Embryonic facial prominence (tissue), 1 donor: ENCODE data around the gene FLNA.

Source experiments
- DNase-seq: peaks from one replicate; pipeline ENCODE4 v3.0.0-alpha.2; 2016; ENCODE audit errors: extremely low spot score

Gene FLNA

DNA sequence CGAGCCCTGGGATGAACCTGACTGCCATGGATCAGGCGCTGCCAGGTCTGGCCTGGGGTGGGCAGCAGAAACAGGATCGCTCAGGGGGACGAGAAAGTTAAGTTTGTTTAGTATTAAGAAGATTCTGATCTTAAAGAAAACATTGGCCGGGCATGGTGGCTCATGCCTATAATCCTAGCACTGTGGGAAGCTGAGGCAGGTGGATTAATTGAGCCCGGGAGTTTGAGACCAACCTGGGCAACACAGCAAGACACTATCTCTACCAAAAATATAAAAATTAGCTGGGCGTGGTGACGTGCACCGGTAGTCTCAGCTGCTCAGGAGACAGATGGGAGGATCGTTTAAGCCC is 696 bp upstream of the FLNA start:
- DNase-seq = no peak

DNA sequence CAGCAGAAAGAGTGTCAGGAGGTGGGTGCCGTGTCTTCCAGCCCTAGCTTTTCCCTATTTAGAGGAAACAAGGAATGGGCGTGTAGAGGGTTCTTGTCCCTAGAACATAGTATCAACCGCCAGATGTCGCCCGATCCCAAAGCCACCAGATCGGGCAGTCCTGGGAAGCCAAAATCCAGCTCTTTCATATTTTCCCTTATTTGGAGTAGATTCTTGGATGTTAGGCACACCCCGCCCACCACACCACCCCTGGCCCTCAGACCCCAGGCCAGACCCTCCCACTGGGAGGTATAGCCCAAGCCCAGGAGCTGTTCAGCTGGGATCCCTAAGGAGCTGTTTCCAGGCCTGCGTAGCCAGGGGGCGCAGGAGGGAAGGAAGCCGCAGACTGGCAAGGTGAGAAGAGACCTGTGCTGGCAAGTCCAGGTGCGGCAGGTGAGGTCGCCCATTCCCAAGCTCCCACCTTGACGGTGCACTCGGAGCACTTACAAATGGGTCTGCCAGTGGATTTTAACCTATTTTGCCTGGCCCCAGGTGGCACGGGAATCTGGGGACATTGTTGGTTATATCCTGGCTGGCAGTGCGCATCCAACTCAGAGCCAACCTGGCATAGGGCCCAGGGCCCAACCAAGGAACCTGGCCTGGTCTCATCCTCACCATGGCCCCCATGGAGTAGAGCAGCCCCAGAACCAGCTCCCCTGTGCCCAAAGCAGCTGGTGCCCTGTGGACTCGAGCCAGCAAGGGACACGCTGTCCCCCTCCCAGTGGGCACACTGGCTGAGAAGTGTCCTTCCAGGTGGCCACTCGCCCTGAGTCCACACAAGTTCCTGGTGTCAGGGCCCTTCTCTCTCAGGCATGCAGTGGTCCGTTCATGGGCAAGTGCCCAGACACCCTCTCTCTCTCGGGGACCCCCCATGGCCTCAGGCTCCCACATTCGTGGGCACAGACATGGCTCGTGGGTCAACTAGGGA is 811 bp downstream of the FLNA start:
- no peak for DNase-seq

DNA sequence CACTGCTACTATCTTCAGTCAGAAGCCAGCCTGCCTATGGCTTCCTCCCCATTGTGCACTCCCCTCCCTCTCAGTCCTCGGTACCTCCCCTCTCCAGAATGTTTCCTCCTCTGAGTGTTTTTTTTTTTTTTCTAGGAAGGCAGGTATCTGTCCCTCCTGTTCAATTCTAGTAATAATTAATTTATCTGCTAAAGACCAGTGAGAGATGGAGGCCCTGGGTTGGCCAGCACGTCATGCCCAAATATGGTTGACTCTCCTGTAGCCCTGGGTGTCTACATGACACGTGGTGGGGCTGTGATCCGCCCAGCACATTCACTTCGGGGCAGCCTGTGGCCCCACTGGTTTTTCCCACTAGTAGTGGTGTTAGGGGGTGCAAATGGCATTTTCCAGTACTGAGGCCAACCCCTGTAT is 1.8 kb downstream of the FLNA start:
- no peak for DNase-seq

DNA sequence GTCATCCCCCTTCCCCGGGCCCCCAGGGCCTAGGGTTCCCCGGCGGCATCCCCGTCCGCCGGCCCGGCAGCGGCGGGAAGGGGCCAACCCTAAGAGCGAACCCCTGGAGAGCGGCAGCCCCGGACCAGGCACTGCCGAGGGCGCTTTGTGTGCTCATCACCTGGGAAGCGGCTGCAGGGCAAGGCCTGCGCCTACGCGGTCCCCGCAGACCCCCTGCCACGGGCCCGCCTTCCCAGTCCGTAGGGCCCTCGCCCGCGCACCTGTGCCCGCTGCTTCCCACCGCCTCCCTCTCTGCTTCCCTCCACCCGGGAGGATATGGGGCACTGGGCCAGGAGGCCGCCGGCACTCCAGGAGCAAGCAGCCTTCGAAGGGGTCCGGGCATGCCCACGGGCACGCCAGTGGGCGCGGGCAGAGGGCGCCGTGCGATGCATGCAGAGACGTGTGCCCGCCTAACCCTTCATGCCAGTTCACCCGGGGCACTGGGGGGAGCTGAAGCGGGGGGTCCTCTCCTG is 2.6 kb downstream of the FLNA start:
- no peak for DNase-seq

DNA sequence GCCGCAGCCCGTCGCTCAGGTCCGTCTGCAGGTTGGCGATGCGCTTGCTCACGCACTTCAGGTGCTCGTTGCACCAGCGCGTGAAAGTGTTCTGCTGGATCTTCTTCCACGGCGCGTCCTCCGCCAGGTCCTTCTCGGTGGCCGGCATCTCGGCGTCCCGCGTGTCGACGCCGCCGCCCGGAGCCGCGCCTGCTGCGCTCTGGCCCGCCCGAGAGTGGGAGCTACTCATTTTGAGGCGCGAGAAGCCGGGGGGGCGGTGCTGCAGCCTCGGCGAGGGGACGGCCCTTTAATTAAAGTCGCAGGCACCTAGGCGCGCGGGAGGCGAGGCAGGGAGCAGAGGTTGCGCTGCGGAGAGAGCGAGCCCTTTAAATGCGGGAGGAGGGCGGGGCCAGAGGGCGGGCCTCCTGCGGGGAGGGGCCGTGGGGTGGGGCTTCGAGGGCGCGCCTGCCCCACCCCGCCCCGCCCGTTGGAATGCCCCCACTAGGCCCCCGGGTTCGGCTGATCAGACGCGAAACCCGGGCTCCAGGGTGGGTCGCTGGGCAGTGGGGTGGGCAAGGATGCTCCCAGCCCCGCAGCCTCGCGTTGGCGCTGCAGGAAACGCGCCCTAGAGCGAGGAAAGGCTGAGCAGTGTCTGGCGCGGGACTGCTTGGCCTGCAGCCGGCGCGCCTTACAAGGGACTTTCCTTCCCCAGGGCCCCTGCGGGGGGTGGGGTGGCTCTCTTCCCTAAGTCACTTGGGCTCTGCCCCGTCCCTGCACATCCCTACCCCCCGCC is 3.2 kb downstream of the FLNA start:
- peak; percentile 82 for DNase-seq

DNA sequence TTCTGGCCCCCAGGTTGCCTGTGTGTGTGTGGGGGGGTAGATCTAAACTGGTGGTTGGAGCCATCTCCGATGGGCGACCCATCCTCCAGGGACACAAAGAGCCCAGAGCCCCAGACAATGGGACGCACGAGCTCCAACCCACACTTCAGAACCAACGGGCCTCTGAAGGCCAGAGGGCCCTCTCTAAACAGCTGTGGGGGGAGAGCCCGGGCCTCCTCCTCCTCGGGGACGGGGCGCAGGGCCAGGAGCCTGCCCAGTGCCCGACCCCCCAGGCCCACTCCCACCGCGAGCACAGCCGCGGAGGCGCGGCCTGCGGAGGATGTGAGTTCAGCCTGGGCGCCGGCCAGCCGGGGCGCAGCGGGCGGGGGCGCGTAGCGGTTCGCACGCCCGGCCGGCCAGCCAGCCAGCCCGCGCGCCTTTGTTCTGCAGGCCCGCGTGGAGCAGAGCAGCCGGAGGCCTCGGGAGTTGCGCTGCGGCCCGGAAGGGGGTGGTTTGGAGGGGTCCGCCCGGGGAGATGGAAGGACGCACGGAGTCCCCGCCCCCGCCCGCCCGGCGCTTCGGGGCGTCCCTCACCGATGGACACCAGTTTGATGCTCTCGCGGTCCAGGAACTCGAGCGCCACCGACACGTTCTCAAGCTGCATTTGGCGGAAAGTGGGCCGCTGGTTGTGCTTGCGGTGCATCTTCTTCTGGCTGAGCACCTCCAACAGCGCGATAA is 4.0 kb downstream of the FLNA start:
- DNase-seq = no peak

DNA sequence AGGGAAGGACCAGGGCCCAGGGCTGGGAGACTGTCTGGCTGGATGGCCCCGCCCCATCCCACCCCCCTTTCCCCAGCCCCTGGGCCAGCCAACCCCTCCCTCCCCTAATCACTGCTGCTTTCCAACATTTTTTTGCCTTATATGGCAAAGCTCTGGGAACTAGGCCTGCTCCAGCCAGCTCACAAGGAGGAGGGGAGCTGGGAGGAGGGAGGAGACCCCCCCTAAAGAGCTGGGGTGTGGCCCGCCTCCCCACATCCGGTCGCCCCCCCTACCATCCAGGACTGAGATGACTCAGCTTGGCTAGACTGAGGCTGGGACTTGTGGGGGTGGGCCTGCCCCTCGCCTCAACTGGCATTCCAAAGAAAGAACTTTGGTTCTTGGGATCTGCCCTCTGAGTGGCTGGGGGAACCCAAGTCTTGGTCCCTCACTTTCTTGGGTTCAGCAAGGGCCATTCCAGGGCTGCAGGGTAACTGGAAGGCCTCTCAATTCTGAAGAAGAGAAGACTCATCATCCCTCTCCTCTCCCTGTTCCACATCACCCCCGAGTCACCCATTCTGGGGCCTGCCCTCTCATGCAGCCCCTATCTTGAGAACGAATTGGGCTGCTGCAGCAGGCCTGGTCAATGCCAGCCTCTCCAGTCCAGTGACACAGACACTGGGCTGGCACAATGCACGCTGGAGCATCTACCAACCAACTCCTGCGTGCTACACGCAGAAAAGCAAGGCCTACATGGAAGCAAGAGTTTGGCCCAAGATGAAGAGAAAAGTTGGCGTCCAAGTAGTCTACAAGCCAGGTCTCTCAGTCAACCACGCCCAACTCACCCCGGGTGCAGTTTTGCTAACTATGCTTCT is 4.8 kb downstream of the FLNA start:
- DNase-seq = peak; percentile 89

DNA sequence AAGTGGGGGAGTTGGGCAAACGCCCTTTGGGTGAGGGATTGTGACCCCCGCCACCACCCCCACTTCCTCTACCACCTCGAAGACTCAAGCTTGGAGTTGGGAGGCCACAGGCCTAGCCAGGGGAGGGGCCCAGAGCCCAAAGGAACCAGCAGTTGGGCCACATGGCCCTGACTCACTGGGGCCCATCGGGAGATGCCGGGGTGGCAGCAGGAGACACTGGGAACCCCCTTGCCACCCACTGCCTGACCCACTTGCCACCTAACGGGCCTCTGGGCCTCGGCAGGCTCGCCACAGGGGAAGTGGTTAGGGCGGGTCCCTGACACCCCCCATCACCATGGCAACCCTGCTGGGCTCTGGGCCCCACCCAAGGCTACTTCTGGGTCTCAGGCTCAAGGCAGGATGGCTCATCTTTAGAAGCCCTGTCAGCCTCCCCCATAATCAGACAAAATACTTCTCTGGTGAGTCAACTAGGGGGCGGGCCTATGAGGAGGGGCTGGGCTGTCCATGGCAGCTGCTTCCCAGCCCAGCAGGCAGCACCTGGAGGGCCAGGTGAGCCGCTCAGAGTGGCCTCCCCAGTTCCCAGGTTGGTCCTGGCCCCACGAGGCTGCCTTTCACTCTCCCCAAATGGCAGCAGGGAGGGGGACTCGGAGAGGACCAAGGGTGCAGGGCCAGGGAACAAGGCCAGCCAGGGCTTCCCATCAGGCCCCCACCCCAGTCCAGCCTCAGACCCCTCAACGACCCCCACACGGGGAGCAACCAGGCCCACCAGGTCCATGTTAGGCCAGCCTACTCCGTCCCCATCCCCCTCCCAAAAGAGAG is 5.6 kb downstream of the FLNA start:
- no peak for DNase-seq

DNA sequence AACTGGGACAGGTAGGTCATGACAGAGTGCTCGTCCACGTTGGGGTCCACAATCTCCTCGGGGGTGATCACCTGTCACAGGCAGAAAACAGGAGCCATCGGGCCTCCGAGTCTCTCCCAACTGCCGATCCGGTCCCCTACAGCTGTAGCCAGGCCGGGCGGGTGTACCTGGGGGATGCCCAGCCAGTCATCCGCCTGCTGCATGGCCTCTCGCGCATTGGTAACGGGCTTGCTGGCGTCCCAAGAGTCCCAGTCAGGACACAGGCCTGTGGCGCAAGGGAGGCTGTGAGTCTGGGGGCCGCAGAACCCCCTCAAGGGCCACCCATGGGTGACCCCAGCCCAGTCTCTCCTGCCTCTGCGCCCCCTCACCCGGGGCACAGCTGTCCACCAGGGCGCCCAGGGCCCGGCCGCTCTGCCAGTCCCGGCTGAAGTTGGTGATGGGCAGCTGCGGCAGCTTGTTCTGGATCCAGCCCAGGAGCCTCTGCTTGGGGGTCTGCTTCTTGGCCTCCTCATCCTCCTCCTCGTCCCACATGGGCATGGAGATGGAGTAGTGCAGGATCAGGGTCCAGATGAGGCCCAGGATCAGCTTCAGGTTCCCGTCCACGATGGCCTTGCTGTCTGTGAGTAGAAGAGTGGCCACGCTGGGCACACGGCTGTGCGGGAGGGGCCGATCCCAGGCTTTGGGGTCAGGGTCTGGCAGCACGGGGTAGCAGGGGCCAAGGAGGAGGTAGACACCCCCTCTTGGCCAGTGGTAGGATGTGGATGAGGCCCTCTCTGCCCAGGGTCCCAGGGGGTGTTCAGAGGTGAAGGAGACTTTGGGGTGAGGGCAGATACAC is 6.7 kb downstream of the FLNA start:
- no peak for DNase-seq

DNA sequence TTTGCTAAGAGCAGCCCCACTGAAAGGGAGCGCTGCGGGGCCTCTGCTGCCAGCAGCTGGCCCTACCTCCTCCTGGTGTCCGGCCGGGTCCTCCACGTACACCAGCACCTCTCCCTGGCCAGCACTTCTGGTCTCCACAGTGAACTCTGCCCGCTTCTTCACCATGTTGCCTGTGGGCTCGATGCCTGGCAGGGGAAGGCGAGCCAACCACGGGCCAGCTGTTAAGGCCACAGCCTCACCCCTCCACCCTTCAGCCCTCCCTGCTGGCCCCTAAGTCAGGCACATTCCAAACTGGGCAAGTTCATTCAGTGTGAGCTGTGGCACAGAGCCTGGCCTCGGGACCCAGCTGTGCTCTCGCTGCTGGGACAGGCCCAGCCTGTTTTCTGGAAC is 7.8 kb downstream of the FLNA start:
- DNase-seq = no peak

DNA sequence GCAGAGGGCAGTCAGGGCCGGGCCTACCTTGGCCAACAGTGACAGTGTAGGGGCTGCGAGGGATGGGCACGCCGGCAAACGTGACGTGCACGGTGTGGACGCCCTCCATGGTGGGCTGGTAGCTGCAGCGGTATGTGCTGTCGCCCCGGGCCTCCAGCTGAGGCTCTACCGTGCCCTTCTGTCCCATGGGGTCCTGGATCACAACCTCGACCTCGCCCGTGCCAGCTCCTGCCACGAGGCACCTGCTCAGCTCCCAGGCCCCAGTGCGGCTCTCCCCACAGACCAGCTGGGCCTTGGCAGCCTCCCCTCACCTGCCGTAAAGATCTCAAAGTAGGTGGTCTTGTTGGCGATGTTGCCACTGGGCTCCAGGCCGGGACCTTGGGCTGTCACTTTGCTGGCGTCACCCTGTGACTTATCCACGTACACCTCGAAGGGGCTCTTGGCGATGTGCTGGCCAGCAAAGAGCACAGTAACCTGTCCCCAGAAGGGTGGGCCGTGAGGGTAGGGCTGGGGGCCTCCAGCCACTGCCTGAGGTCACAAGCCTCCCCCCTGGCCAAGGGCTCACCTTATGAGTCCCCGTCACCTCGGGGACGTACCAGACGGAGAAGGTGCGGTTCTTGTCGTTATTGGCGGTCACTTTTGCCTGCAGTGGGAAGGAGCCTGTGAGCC is 8.3 kb downstream of the FLNA start:
- DNase-seq = no peak

DNA sequence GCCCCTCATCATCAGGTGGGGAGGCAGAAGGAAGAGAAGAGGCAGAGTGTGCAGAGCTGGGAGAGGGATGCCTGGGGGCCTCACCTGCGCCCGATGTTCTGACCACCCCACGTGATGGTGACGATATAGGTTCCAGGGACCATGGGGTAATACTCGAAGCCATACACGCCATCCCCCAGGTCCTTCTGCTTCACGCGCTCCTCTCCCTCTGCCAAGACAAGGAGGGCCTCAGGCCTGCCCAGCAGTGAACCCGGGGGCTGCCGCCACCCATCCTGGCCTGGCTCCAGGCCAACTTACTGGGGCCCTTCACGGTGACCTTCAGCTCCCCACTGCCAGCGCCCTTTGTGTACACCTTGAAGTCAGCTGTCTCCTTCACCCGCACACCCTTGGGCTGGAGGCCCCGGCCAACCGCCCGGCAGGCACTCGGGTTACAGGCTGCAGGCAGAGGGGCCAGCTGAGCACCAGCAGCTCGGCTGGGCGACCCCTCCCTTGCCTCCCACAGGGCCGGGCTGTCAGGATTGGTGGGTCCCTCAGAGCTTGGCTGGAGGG is 9.3 kb downstream of the FLNA start:
- DNase-seq = no peak

DNA sequence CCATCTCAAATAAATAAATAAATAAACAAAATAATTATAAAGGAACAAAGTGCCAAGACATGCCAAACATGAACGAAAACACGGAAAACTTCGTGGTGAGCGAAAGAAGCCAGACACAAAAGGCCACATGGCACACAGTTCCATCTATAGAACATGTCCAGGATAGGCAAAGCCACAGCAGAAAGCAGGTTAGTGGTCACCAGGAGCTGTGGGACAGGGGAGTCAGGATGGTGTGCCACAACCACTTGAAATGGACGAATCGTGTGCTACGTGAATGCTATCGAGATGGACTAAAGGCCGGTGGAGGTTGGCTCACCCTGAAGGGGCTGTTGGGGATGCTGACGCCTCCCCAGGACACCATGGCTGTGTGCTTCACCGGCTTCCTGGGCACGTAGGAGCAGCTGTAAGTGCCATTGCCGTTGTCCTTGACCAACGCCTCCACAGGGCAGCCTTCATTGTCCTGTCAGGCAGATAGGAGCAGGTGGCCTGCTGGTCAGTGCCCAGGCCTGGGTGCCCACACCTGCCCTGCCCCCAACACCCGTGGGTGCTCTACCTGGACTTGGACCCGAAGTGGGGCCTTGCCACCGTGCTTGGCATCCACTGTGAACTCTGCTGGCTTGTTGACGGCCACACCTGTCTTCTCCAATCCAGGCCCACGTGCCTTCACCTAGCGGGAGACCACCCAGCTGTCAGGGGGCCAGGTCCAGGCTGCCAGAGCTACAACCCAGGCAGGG is 10.6 kb downstream of the FLNA start:
- DNase-seq = no peak

DNA sequence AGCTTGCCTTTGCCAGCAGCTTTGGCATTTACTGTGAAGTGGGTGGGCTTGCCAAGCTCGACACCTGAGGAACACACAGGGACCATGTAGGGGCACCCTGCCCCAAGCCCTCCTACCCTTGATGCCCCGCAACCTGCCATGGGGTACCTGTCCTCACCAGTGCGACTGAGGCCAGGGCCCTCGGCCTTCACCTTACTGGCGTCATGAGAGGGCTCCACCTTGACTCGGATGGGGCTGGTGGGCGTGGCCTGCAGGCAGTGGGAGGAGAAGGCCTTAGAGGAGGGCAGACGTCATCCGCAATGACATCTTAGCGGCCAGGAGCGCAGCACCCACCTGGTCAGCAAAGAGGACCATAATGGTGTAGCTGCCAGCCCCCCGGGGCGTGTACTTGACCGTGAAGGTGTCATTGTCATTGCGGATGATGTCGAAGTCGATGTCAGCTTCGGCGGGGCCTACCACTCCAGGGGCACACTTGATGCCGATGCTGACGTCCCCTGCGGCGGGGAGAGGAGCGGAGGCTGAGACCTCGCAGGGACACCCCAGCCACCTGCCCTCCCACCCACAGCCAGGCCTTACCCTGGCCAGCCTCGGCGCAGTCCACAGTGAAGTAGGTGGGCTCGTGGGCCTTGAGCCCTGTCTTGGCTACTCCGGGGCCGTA is 12.2 kb downstream of the FLNA start:
- DNase-seq = no peak

DNA sequence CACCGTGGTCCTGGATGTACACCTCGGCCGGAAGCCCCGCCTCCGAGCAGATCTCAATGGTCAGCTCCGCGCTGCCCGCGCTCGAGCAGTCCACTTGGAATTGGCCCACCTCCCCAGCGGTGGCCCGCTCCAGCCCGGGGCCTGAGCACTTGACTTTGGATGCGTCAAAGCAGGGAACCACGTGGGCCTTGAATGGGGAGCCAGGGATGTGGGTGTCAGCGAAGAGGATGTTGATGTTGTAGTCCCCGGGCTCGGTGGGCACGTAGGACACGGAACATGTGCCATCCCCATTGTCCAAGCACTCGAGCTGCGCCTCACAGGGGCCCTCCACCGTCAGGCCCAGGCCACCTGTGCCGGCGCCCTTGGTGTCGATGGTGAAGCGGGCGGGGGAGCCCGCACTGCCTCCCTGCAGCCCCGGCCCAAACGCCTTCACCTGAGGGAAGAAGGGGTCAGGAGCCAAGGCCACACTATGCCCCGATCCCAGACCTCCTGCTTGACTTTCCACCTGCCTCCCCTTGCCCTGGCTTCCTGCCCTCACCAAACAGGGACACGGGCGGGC is 14.2 kb downstream of the FLNA start:
- no peak for DNase-seq

DNA sequence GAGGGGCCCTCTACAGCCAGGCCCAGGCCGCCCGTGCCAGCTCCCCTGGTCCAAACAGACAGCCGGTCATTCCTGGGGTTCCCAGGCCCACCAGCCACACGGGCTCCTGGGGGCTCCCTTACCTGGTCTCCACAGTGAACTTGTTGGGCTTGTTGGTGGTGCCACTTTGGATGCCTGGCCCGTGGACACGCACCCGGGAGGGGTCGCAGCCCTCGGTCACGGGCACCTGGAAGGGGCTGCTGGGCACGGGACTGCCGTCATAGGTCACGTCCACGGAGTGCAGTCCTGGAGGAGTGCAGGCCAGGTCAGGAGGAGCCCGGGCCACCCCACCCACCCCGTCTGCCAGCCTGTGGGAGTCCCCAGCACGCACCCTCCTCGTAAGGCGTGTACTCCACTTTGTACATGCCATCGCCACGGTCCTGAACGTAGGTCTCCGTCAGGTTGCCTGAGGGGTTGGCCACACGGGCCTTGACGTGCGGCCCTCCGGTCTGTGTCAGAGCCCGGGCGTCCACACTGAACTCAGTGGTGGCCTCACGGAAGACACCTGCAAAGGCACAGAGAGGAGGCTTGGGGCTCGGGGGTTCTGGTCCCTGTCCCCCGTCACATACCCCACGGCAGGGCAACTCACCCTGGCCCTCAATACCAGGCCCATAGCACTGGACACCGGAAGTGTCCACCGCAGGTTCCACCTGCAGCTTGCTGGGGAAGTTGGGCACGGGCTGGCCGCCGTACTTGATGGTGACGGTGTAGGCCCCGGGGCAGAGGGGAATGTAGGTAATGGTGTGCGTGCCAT is 14.9 kb downstream of the FLNA start:
- no peak for DNase-seq
